ENCODE measurements around the gene FAXDC2. TPM values are rescaled to one million over a fixed set of nuclear protein-coding genes. Genes with fewer than 3 reads are reported as not detected.

Gene FAXDC2
- total and polyA plus RNA-seq, 9 of the 15 experiments (the other 6 are each of a cell fraction or from before 2014, with no cell fraction given): 2.4 to 30.0 (median 9.9) TPM

DNA sequence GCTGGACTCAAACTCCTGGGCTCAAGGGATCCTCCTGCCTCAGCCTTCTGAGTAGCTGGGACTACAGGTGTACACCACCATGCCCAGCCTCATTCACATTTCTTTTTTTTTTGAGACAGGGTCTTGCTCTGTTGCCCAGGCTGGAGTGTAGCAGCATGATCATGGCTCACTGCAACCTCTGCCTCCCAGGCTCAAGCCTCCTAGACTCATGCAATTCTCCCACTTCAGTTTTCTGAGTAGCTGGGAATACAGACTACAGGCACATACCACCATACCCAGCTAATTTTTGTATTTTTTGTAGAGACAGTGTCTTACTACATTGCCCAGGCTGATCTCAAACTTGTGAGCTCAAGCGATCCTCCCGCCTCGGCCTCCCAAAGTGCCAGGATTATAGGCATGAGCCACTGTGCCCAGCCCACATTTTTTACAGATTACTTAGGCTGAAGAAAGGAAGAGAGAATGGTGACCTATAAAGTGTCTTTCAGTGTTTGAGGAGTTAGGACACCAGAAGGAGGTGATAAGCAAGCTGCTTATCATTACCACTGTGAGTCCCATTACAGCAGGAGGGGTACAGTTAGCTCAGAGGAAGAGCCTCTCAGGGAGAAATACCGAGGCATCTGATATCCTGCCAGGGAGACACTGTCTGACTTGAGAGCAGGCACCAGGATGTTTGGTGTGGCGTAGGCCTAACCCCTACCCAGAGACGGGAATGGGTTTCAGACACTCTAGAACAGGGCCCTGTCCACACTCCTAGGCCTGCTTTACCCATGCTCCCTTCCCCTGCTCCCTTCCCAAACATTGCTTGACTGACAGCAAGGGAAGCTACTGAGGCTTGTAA lies 9.7 kb downstream of the FAXDC2 start (continued):
- no peak for TF ChIP-seq ETV6 (IDR thresholded peaks at IDR 0.05; ENCODE audit: borderline replicate concordance in 1 of 2, low read depth in 2 of 2, low read length in 1 of 2)
- TF ChIP-seq ETV6 (CRISPR knock-in tag; IDR thresholded peaks at IDR 0.05; ENCODE audit: borderline replicate concordance): no peak
- TF ChIP-seq ZNF511 (CRISPR knock-in tag; IDR thresholded peaks at IDR 0.05): peak; percentile 45; the same call in 1 of the 2 replicates
- TF ChIP-seq, protein P1, sequence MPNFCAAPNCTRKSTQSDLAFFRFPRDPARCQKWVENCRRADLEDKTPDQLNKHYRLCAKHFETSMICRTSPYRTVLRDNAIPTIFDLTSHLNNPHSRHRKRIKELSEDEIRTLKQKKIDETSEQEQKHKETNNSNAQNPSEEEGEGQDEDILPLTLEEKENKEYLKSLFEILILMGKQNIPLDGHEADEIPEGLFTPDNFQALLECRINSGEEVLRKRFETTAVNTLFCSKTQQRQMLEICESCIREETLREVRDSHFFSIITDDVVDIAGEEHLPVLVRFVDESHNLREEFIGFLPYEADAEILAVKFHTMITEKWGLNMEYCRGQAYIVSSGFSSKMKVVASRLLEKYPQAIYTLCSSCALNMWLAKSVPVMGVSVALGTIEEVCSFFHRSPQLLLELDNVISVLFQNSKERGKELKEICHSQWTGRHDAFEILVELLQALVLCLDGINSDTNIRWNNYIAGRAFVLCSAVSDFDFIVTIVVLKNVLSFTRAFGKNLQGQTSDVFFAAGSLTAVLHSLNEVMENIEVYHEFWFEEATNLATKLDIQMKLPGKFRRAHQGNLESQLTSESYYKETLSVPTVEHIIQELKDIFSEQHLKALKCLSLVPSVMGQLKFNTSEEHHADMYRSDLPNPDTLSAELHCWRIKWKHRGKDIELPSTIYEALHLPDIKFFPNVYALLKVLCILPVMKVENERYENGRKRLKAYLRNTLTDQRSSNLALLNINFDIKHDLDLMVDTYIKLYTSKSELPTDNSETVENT (CRISPR knock-in tag; IDR thresholded peaks at IDR 0.05): no peak
- TF ChIP-seq MEIS2 (IDR thresholded peaks at IDR 0.05; ENCODE audit: partially characterized antibody): peak; percentile 47
- peak; percentile 30 for TF ChIP-seq TBP (optimal IDR thresholded peaks at IDR 0.05; ENCODE audit: low read depth, low read length)
- no peak for TF ChIP-seq ZNF75A (CRISPR knock-in tag; IDR thresholded peaks at IDR 0.05)

Data from K562 (cell line).